ENCODE measurements around the gene PTPN23.

DNA sequence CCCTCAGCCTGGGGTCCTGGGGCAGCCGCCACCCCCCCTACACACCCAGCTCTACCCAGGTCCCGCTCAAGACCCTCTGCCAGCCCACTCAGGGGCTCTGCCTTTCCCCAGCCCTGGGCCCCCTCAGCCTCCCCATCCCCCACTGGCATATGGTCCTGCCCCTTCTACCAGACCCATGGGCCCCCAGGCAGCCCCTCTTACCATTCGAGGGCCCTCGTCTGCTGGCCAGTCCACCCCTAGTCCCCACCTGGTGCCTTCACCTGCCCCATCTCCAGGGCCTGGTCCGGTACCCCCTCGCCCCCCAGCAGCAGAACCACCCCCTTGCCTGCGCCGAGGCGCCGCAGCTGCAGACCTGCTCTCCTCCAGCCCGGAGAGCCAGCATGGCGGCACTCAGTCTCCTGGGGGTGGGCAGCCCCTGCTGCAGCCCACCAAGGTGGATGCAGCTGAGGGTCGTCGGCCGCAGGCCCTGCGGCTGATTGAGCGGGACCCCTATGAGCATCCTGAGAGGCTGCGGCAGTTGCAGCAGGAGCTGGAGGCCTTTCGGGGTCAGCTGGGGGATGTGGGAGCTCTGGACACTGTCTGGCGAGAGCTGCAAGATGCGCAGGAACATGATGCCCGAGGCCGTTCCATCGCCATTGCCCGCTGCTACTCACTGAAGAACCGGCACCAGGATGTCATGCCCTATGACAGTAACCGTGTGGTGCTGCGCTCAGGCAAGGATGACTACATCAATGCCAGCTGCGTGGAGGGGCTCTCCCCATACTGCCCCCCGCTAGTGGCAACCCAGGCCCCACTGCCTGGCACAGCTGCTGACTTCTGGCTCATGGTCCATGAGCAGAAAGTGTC is 30.2 kb downstream of the PTPN23 start:
- TF ChIP-seq CTCF (conservative IDR thresholded peaks at IDR 0.05; ENCODE audit: low read length) (no peak), EZH2phosphoT487 (IDR thresholded peaks at IDR 0.05; ENCODE audit: borderline replicate concordance, low read depth, low read length) (no peak)
